ENCODE data around the gene SNX20. TPM values are rescaled to one million over a fixed set of nuclear protein-coding genes. Genes with fewer than 3 reads are reported as not detected.

Gene SNX20
- total and polyA plus RNA-seq, 2 donors (not counting 3 experiments of a cell fraction or from before 2014, with no cell fraction given) = not detected

DNA sequence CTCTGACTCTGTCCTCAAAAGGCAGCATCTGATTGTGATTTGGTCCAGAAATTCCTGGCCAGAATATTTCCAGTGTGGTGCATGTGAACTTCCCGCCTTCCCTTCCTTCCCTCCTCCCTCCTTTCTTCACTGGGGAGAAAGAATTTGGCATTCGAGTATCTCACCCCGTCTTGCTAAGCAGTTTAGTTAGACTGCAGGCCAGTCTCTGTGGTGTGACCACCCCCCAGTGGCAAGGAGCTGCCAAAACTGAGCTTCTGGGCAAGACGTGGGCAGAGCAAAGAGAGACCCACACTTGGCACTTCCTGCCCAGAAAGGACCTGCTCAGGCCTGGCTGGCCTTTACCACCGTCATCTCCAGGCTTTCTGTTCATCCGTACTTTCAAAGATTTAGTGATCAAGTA lies 36.4 kb downstream of the SNX20 start:
- H2AFZ ChIP-seq (ENCODE audit: low read depth, low read length) = no peak overlapping the region
- no peaks in the 10 kb centered on the region for H3K27me3 ChIP-seq (ENCODE audit: control insufficient read depth in 2 of 2, insufficient read depth in 2 of 2, low read length in 2 of 2)
- H3K4me1 ChIP-seq (ENCODE audit: control insufficient read depth, extremely low read depth, insufficient read depth, low read length) = no peaks in the 10 kb centered on the region
- no peaks in the 10 kb centered on the region for H3K9me3 ChIP-seq (replicated peaks; ENCODE audit: control insufficient read depth, insufficient read depth, low read length)
- no peaks in the 10 kb centered on the region for H4K20me1 ChIP-seq (replicated peaks; ENCODE audit: control insufficient read depth, extremely low read depth, insufficient read depth, low read length)
- H3K27ac ChIP-seq (ENCODE audit: insufficient read depth, low read depth, low read length) = no peak overlapping the region
- intact Hi-C loops (cut with micrococcal nuclease) = no loop called here
- H3K9me1 ChIP-seq (replicated peaks; ENCODE audit: control insufficient read depth, extremely low read depth, insufficient read depth, low read length) = no peaks in the 10 kb centered on the region
- CTCF ChIA-PET = interaction anchor here (0.6 to 1.0 kb wide), 4 partner anchors 9 to 51 kb away, joined by 3 to 13 read pairs (median 3); no protein-coding TSS in a partner anchor
- H3K79me2 ChIP-seq (ENCODE audit: control insufficient read depth, insufficient read depth, low read length) = no peaks in the 10 kb centered on the region
- no peak overlapping the region for H3K4me2 ChIP-seq (ENCODE audit: insufficient read depth, low read length)
- no peaks in the 10 kb centered on the region for H3K36me3 ChIP-seq (ENCODE audit: control insufficient read depth in 2 of 2, extremely low read depth in 1 of 2, insufficient read depth in 2 of 2, low read length in 2 of 2)
- BruUV-seq (replicated peaks) = no TSS peak
- no peak for FAIRE-seq
- POLR2A ChIA-PET = no interaction called here
- no peak overlapping the region for H3K4me3 ChIP-seq (replicated peaks in 1 of 3; ENCODE audit: insufficient read depth in 1 of 3, low read depth in 1 of 3, low read length in 3 of 3)
- H3K9ac ChIP-seq (replicated peaks; ENCODE audit: extremely low read depth, insufficient read depth, low read length) = no peak overlapping the region
- DNase-seq (ENCODE audit: low read depth, low spot score) = no peak
- TF ChIP-seq JUN (IDR thresholded peaks at IDR 0.05; ENCODE audit: borderline replicate concordance, insufficient read depth, insufficient read length, low read depth) (no peak), POLR2A (IDR thresholded peaks at IDR 0.05; ENCODE audit: low read depth, low read length) (no peak), GATA2 (IDR thresholded peaks at IDR 0.05; ENCODE audit: insufficient read depth, insufficient read length, low read depth, low read length) (no peak), FOS (IDR thresholded peaks at IDR 0.05; ENCODE audit: borderline replicate concordance, insufficient read depth, low read length) (no peak), MYC (IDR thresholded peaks at IDR 0.05; ENCODE audit: low read depth, low read length) (no peak), EZH2 (IDR thresholded peaks at IDR 0.05; ENCODE audit: borderline replicate concordance, low read depth, low read length, severe bottlenecking) (no peak)
- TF ChIP-seq, protein P1, sequence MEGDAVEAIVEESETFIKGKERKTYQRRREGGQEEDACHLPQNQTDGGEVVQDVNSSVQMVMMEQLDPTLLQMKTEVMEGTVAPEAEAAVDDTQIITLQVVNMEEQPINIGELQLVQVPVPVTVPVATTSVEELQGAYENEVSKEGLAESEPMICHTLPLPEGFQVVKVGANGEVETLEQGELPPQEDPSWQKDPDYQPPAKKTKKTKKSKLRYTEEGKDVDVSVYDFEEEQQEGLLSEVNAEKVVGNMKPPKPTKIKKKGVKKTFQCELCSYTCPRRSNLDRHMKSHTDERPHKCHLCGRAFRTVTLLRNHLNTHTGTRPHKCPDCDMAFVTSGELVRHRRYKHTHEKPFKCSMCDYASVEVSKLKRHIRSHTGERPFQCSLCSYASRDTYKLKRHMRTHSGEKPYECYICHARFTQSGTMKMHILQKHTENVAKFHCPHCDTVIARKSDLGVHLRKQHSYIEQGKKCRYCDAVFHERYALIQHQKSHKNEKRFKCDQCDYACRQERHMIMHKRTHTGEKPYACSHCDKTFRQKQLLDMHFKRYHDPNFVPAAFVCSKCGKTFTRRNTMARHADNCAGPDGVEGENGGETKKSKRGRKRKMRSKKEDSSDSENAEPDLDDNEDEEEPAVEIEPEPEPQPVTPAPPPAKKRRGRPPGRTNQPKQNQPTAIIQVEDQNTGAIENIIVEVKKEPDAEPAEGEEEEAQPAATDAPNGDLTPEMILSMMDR (IDR thresholded peaks at IDR 0.05; ENCODE audit: extremely low read depth in 1 of 2, insufficient read depth in 1 of 2, low read depth in 1 of 2, low read length in 2 of 2) = no peak
- TF ChIP-seq, protein P2, sequence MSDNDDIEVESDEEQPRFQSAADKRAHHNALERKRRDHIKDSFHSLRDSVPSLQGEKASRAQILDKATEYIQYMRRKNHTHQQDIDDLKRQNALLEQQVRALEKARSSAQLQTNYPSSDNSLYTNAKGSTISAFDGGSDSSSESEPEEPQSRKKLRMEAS (IDR thresholded peaks at IDR 0.05; ENCODE audit: insufficient read depth, insufficient read length) = no peak
- dilution Hi-C loops (cut with MboI; ENCODE audit: extremely low pct_ligation_motif_present, low sequenced_read_pairs) = no loop called here
